Cardiac muscle cell (in vitro differentiated cells and primary cell): ENCODE data around the gene WNT2B. TPM values are rescaled to one million over a fixed set of nuclear protein-coding genes. Genes with fewer than 3 reads are reported as not detected.
A peak's percentile ranks its signal among the peaks of the same experiment; 100 is the strongest.

ENCODE experiments used
- DNase-seq, 2 donors: peaks; one replicate each; pipeline versions ENCODE4 v3.0.0 to v3.0.0-alpha.2; 2010 to 2017; ENCODE audit warnings: low read depth in 1 of 2, low spot score in 1 of 2
- H3K27ac ChIP-seq: fragments of 200-600 bp; sonication (generic); 2 replicates; pipeline ENCODE4 v1.5.1; 2016
- H3K27me3 ChIP-seq: fragments of 200-600 bp; sonication (generic); 2 replicates; pipeline ENCODE4 v1.6.0; 2016; ENCODE audit warnings: control low read depth
- H3K36me3 ChIP-seq: fragments of 200-600 bp; sonication (generic); 2 replicates; pipeline ENCODE4 v1.5.1; 2016; ENCODE audit warnings: control low read depth
- H3K4me1 ChIP-seq: fragments of 200-600 bp; sonication (generic); 2 replicates; pipeline ENCODE4 v1.8.1; 2017; ENCODE audit warnings: low read depth, mild to moderate bottlenecking, mixed run types
- H3K4me3 ChIP-seq: fragments of 200-600 bp; sonication (generic); 2 replicates; pipeline ENCODE4 v1.5.1; 2016; ENCODE audit warnings: mild to moderate bottlenecking
- H3K9me3 ChIP-seq: fragments of 200-600 bp; sonication (generic); 2 replicates; pipeline ENCODE4 v1.5.1; 2017; ENCODE audit warnings: low read depth, mild to moderate bottlenecking, control low read depth
- polyA plus RNA-seq: library from polyadenylated mRNA; unstranded; fragments of >200 nt; fragmentation: Nextera tagmentation; extraction: Ambion mirVana; gene quantifications from 2 replicates; pipeline ENCODE4 v1.2.1, GENCODE V29; 2016
- total RNA-seq: library from RNA; depleted of rRNA; stranded (reverse); fragments of >200 nt; gene quantifications from 2 replicates; pipeline ENCODE4 v1.2.3, GENCODE V29; 2016
- TF ChIP-seq, protein P1 (sequence below): IDR thresholded peaks from 2 replicates; pipeline ENCODE4 v1.5.1; 2012; ENCODE audit warnings: low read depth, mild to moderate bottlenecking, low read length

The WNT2B gene
- total and polyA plus RNA-seq, 2 experiments from 2014 or later, result 1.1 to 1.2 TPM

DNA sequence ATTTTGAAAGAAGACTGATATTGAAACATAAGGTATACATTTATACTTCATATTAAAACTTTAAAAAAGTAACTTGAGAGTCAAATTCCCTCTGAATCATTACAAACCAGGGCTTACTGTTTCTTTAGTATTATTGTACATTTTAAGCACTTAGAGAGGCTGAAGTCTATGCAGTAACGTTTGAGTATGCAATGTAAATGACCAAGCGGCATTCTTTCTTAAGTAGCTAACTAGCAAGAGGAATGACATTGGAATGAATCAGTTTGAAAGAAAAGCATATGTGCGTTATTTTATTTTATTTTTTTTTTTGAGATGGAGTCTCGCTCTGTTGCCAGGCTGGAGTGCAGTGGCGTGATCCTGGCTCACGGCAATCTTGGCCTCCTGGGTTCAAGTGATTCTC lies 24.3 kb downstream of the WNT2B start:
- Histone ChIP-seq H3K27ac (no peak overlapping the region), H3K36me3 (peaks cover 12% of the 10 kb centered on the region), H3K4me1 (peaks cover 7% of the 10 kb centered on the region), H3K4me3 (no peak overlapping the region), H3K9me3 (no peaks in the 10 kb centered on the region), H3K27me3 (no peaks in the 10 kb centered on the region)
- TF ChIP-seq, protein P1, sequence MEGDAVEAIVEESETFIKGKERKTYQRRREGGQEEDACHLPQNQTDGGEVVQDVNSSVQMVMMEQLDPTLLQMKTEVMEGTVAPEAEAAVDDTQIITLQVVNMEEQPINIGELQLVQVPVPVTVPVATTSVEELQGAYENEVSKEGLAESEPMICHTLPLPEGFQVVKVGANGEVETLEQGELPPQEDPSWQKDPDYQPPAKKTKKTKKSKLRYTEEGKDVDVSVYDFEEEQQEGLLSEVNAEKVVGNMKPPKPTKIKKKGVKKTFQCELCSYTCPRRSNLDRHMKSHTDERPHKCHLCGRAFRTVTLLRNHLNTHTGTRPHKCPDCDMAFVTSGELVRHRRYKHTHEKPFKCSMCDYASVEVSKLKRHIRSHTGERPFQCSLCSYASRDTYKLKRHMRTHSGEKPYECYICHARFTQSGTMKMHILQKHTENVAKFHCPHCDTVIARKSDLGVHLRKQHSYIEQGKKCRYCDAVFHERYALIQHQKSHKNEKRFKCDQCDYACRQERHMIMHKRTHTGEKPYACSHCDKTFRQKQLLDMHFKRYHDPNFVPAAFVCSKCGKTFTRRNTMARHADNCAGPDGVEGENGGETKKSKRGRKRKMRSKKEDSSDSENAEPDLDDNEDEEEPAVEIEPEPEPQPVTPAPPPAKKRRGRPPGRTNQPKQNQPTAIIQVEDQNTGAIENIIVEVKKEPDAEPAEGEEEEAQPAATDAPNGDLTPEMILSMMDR, result no peak
- no peak for DNase-seq

DNA sequence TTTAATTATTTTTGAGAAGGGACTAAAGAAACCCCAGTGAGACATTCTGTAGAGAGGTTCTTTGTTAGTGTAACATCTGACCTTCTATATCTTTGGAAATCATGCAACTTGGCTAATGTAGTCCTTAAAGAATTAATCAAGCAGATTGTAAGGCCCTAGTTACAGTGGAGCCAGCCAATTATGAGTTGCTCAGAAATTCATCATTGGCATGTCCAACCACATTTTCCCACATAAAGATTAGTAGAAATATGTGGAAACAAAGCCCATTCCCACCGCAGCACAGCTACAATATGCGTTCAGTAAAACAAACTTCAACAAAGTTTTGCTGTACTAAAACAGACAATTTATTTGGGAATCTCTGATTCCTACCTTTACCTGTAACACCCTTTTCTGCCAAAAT lies 27.8 kb downstream of the WNT2B start:
- peak in 1 of 2 donors; percentile 85 for DNase-seq
- H3K27me3 ChIP-seq, result no peaks in the 10 kb centered on the region
- H3K4me1 ChIP-seq, result peaks cover 6% of the 10 kb centered on the region
- no peak overlapping the region for H3K4me3 ChIP-seq
- H3K27ac ChIP-seq, result no peak overlapping the region
- TF ChIP-seq, protein P1, result no peak
- H3K36me3 ChIP-seq, result peaks cover 8% of the 10 kb centered on the region
- no peaks in the 10 kb centered on the region for H3K9me3 ChIP-seq

DNA sequence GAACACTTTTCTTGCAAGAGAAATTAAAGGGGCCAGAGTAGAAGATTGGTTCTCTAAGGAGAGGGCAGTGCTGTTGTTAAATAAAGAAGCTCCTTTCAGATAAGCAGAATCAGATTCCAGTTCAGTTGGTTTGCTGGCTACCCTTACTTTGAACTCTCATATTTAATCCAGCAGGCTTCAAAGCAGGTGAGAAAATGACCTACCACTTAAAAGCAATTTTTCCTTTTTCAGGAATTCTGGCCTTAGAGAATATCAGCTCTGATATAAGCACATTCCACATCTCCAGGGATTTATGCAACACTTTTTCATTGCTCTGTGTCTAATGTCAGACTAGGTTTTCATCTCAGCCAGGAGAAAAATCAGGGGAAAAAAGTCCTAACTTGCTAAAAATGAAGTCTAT lies 28.7 kb downstream of the WNT2B start:
- DNase-seq, result no peak
- no peaks in the 10 kb centered on the region for H3K27me3 ChIP-seq
- no peaks in the 10 kb centered on the region for H3K9me3 ChIP-seq
- H3K36me3 ChIP-seq, result peaks cover 11% of the 10 kb centered on the region
- H3K27ac ChIP-seq, result no peak overlapping the region
- TF ChIP-seq, protein P1, result no peak
- H3K4me3 ChIP-seq, result no peak overlapping the region
- peaks cover 6% of the 10 kb centered on the region for H3K4me1 ChIP-seq

DNA sequence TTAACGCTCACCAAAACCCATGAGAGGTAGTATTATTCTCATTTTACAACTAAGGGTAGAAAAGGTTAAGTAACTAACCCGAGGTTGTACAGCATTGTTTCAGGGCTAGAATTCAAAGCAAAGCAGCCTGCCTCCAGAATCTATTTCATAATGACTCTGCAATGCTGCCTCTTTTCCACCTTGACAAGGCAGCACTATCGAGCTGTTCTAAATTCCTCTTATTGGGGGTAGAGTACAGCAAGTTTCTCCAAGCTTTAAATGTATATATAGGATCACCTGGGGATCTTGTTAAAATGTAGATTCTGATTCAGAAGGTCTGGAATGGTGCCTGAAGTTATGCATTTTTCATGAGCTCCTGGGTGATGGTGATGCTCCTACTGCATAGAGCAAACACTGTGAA lies 30.1 kb downstream of the WNT2B start:
- peaks cover 6% of the 10 kb centered on the region for H3K4me1 ChIP-seq
- DNase-seq, result no peak
- H3K27me3 ChIP-seq, result no peaks in the 10 kb centered on the region
- no peaks in the 10 kb centered on the region for H3K9me3 ChIP-seq
- TF ChIP-seq, protein P1, result no peak
- no peak overlapping the region for H3K4me3 ChIP-seq
- H3K27ac ChIP-seq, result no peak overlapping the region
- H3K36me3 ChIP-seq, result peaks cover 5% of the 10 kb centered on the region

DNA sequence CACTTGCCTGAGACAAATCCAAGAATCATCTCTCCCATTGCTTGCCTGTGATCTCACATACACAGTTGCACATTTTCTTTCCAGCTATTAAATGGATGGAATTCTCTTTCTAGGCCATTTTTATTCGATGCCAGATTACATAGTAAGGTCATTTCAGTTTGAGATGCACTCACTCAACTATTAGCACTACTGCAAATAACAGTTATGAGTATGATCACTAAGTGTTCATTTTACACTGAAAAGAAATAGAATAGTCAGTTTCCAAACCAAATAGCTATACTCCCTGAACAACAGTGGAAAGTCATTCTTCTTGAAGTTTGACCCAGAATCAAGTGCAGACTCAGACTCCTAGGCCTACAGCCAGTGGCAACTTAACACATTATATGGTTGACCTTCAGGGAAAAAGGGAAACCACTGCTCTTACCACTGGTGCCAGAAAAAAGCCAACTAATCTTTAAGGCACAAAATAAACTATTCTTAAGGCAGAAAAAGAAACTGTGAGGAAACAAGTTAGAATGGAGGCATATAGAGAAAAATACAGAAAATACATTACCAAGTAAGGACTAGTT lies 31.5 kb downstream of the WNT2B start:
- Histone ChIP-seq H3K9me3 (no peaks in the 10 kb centered on the region), H3K4me1 (peaks cover 6% of the 10 kb centered on the region), H3K27ac (no peak overlapping the region), H3K27me3 (no peaks in the 10 kb centered on the region), H3K4me3 (no peak overlapping the region), H3K36me3 (peaks cover 3% of the 10 kb centered on the region)
- peak in 1 of 2 donors; percentile 58 for DNase-seq
- TF ChIP-seq, protein P1, result no peak
